Omental fat pad (tissue), 4 donors: ENCODE measurements around the gene DHRS4. TPM values are rescaled to one million over a fixed set of nuclear protein-coding genes. Genes with fewer than 3 reads are reported as not detected.
"Not testable (repeated sequence)": the region's sequence is repeated elsewhere in the genome, so short reads cannot be mapped to it uniquely, and the experiment has no call there.

Experiments used
- ATAC-seq: fragments of 150-250 bp; one replicate; pipeline ENCODE4 v1.9.1; 2016; ENCODE audit warnings: mild to moderate bottlenecking, moderate library complexity; ENCODE audit not compliant: low FRiP score
- DNase-seq: peaks from one replicate; pipeline ENCODE4 v3.0.0-alpha.2; 2019; ENCODE audit warnings: low spot score
- total RNA-seq, 4 donors: library from RNA; depleted of rRNA; stranded (reverse); fragments of >200 nt; gene quantifications; one replicate each; pipeline ENCODE4 v1.1.0, GENCODE V29; 2016
- TF ChIP-seq, protein P1 (sequence below), 3 donors: fragments of 450-650 bp; IDR thresholded peaks; one replicate each; pipeline ENCODE4 v1.5.1; 2016 to 2017; ENCODE audit warnings: antibody characterized with exemption in 3 of 3, mild to moderate bottlenecking in 3 of 3, moderate library complexity in 2 of 3

Gene DHRS4
- total RNA-seq, 4 donors from 2014 or later = 29.8 to 57.0 (median 48.0) TPM

DNA sequence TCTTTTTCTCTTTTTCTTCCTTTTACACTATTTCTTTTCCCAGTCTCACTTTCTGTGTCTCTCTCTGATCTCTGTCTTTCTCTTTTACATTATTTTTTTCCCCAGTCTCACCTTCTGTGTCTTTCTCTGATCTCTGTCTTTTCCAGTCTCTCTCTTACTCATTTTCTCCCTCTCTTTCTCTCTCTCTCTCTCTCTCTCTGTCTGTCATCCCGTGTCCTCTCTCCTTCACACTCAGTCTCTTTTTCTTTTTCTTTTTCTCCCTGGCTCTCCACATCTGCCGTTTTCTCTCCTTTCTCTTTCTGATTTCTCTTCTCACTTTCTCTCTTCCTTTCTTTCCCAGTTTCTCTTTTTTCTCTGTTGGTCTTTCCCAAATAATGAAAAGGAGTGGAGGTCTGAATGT is 57.5 kb downstream of the DHRS4 start:
- TF ChIP-seq, protein P1, sequence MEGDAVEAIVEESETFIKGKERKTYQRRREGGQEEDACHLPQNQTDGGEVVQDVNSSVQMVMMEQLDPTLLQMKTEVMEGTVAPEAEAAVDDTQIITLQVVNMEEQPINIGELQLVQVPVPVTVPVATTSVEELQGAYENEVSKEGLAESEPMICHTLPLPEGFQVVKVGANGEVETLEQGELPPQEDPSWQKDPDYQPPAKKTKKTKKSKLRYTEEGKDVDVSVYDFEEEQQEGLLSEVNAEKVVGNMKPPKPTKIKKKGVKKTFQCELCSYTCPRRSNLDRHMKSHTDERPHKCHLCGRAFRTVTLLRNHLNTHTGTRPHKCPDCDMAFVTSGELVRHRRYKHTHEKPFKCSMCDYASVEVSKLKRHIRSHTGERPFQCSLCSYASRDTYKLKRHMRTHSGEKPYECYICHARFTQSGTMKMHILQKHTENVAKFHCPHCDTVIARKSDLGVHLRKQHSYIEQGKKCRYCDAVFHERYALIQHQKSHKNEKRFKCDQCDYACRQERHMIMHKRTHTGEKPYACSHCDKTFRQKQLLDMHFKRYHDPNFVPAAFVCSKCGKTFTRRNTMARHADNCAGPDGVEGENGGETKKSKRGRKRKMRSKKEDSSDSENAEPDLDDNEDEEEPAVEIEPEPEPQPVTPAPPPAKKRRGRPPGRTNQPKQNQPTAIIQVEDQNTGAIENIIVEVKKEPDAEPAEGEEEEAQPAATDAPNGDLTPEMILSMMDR (IDR thresholded peaks at IDR 0.05) = no peak
- no peak for ATAC-seq
- no peak for DNase-seq

DNA sequence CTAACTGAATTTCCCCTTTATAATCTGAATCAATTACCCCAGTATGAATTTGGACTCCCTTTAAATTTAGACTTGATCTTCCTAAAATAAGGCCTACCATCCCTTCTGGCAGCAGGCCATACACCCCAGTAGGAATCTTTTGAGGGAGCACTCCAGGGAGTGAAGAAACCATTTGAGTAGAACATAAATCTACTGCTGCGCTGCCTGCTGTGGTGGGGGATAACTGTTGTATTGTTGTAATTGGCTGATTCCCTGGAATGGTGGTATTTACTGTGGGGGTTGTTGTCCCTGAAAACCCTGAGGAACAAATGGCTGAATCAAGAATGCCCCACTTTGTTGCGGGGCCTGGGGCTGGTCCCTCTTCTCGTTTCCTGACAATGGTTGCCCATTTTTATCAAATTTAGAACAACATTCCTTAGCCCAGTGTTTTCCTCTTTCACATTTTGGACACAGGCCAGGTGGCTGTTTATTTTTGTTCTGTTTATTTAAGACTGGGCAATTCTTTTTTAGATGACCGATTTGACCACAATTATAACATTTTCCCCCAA is 59.2 kb downstream of the DHRS4 start:
- not testable (repeated sequence) for ATAC-seq, DNase-seq

DNA sequence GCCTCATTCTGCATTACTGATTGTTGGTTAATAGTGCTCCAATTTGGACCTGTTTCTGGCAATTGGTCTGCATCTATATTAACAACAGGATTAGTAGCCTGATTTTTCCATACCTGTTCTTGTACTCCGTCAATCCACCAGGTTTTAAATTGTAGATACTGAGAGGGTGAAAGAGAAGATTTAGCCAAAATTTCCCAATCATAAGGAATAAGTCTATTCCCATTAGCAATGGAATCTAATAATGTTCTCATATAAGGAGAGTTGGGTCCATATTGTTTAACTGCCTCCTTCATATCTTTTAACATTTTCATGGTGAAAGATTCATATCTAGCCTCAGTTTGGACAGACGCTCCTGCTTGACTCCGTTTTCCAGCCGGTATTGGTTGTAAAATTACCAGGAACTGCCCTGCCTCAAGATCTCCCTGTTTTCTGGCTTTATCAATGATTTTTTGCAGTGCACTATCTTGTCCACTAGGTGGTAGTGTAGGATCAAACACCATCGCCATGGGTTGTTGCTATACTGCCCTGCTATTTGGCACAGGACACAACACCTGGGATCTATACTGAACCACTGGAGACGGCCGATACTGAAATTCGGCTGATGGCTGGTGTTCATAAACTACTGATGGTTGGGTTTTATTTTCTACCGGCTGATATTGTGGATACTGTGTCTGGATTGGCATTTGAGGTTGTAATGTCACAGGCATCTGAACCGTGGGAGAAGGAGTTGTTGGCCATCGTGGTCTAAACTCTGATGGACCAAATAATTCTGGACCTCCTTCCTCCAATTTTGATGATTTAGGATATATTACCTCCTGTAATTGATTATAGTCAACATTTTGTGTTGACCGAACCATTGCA is 60.3 kb downstream of the DHRS4 start:
- ATAC-seq (peak; percentile 91), DNase-seq (no peak)
- TF ChIP-seq, protein P1 (IDR thresholded peaks at IDR 0.05) = peak in 2 of 3 donors; percentile 71 to 85

DNA sequence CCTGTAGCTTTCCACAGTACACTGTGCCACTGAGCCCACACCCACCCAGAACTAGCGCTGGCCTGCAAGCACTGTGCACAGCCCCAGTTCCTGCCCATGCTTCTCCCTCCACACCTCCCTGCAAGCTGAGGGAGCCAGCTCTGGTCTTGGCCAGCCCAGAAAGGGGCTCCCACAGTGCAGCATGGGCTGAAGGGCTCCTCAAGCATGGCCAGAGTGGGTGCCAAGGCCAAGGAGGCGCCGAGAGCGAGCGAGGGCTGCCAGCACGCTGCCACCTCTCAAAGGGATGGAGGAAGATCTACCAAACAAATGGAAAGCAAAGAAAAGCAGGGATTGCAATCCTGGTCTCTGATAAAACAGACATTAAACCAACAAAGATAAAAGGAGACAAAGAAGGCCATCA is 62.2 kb downstream of the DHRS4 start:
- not testable (repeated sequence) for DNase-seq, ATAC-seq

Other genes with a start within 250 kb of the DHRS4 start
- 10 to 100 TPM; 10.6 to 17.7 (median 15.2) TPM for gene DHRS4L2, start 35.2 kb downstream of the DHRS4 start, total RNA-seq
- under 1 TPM; 0.06 to 0.72 (median 0.30) TPM for gene CARMIL3, start 98.2 kb downstream of the DHRS4 start, total RNA-seq
- gene CPNE6, start 117.8 kb downstream of the DHRS4 start, total RNA-seq = not detected
- 10 to 100 TPM; 33.6 to 53.4 (median 42.9) TPM for gene PCK2, start 140.5 kb downstream of the DHRS4 start, total RNA-seq
- 10 to 100 TPM; 50.1 to 76.0 (median 54.4) TPM for gene DCAF11, start 161.0 kb downstream of the DHRS4 start, total RNA-seq
- 1 to 10 TPM in 3 of 4 donors, under 1 TPM in 1; 0.94 to 4.3 (median 1.3) TPM for gene NRL, start 161.2 kb downstream of the DHRS4 start, total RNA-seq
- 1 to 10 TPM in 2 of 4 donors, under 1 TPM in 1, not detected in 1; 0.96 to 2.8 (median 1.2) TPM for gene FITM1, start 176.9 kb downstream of the DHRS4 start, total RNA-seq
- gene PSME1, start 182.4 kb downstream of the DHRS4 start, total RNA-seq = 100 to 1,000 TPM in 1 of 4 donors, 10 to 100 TPM in 3; 89.1 to 158 (median 96.8) TPM
- gene EMC9, start 187.8 kb downstream of the DHRS4 start, total RNA-seq = 10 to 100 TPM in 2 of 4 donors, 1 to 10 TPM in 2; 6.3 to 15.3 (median 10.0) TPM
- 10 to 100 TPM; 32.8 to 86.4 (median 70.3) TPM for gene PSME2, start 192.8 kb downstream of the DHRS4 start, total RNA-seq
- 10 to 100 TPM; 26.6 to 64.2 (median 37.8) TPM for gene RNF31, start 193.7 kb downstream of the DHRS4 start, total RNA-seq
- 100 to 1,000 TPM in 1 of 4 donors, 10 to 100 TPM in 3; 39.4 to 126 (median 66.3) TPM for gene IRF9, start 207.5 kb downstream of the DHRS4 start, total RNA-seq
- 10 to 100 TPM in 3 of 4 donors, 1 to 10 TPM in 1; 6.7 to 31.4 (median 16.3) TPM for gene REC8, start 218.3 kb downstream of the DHRS4 start, total RNA-seq
- gene IPO4, start 235.0 kb downstream of the DHRS4 start, total RNA-seq = 100 to 1,000 TPM in 1 of 4 donors, 10 to 100 TPM in 3; 24.1 to 108 (median 34.4) TPM
- gene TM9SF1, start 241.7 kb downstream of the DHRS4 start, total RNA-seq = 10 to 100 TPM; 54.9 to 65.5 (median 60.9) TPM